A673 (cell line): Measurements from ENCODE around the gene TMEM131L.

Experiments used
- EZH2 ChIP-seq: fragments of 200-600 bp; sonication (generic); IDR thresholded peaks from 2 replicates; pipeline ENCODE4 v1.6.1; 2017; ENCODE audit warnings: borderline replicate concordance, low read depth, mild to moderate bottlenecking, mixed read lengths, antibody characterized with exemption, low read length; ENCODE audit not compliant: poor library complexity, severe bottlenecking
- TF ChIP-seq, protein P1 (sequence below): fragments of 300-800, 200-600 bp; sonication (generic); conservative IDR thresholded peaks from 2 replicates; pipeline ENCODE4 v1.5.1; 2017; ENCODE audit warnings: low read depth, mild to moderate bottlenecking, antibody characterized with exemption, low read length, moderate library complexity, mixed read lengths

DNA sequence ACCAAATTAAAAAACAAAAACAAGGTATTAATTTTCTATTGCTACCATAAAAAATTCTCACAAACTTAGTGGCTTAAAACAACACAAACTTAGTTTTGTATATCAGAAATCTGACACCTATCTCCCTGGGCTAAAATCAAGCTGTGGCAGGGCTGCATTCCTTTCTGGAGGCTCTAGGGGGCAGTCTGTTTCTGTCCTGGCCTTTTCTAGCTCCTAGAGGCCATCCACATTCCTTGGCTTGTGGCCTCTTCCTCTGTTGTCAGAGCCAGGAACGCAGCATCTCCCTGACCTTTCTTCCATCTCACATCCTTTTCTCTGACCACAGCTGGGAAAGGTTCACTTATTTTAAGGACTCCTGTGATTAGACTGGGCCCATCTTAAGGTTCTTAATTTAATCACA, 179.0 kb downstream of the TMEM131L start:
- TF ChIP-seq, protein P1, sequence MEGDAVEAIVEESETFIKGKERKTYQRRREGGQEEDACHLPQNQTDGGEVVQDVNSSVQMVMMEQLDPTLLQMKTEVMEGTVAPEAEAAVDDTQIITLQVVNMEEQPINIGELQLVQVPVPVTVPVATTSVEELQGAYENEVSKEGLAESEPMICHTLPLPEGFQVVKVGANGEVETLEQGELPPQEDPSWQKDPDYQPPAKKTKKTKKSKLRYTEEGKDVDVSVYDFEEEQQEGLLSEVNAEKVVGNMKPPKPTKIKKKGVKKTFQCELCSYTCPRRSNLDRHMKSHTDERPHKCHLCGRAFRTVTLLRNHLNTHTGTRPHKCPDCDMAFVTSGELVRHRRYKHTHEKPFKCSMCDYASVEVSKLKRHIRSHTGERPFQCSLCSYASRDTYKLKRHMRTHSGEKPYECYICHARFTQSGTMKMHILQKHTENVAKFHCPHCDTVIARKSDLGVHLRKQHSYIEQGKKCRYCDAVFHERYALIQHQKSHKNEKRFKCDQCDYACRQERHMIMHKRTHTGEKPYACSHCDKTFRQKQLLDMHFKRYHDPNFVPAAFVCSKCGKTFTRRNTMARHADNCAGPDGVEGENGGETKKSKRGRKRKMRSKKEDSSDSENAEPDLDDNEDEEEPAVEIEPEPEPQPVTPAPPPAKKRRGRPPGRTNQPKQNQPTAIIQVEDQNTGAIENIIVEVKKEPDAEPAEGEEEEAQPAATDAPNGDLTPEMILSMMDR, result peak; percentile 53
- no peak for TF ChIP-seq EZH2
